DOHH2 (cell line): Measurements from ENCODE around the gene CERS6.

Experiments
- H3F3A ChIP-seq: fragments of 200-600 bp; sonication (generic), shearing (Covaris generic); 2 replicates; pipeline ENCODE4 v1.6.0; 2016; ENCODE audit warnings: antibody characterized with exemption, mild to moderate bottlenecking; ENCODE audit not compliant: control insufficient read depth, insufficient read depth
- H3K27ac ChIP-seq: fragments of 200-600 bp; sonication (generic); 2 replicates; pipeline ENCODE4 v1.5.1; 2014; ENCODE audit warnings: low read depth, mild to moderate bottlenecking, low read length, moderate library complexity
- H3K27me3 ChIP-seq: fragments of 200-600 bp; sonication (generic); 2 replicates; pipeline ENCODE4 v1.6.1; 2014; ENCODE audit warnings: mild to moderate bottlenecking, low read length, mixed read lengths; ENCODE audit not compliant: control insufficient read depth
- H3K36me3 ChIP-seq: fragments of 200-600 bp; sonication (generic); 2 replicates; pipeline ENCODE4 v1.6.1; 2014; ENCODE audit warnings: mild to moderate bottlenecking, low read length, moderate library complexity, mixed read lengths; ENCODE audit not compliant: control insufficient read depth
- H3K4me1 ChIP-seq: fragments of 200-600 bp; sonication (generic); 2 replicates; pipeline ENCODE4 v1.6.1; 2014; ENCODE audit warnings: mild to moderate bottlenecking, low read length, mixed read lengths; ENCODE audit not compliant: control insufficient read depth
- H3K4me2 ChIP-seq: fragments of 200-600 bp; sonication (generic); 2 replicates; pipeline ENCODE4 v1.6.0; 2014; ENCODE audit warnings: mild to moderate bottlenecking, low read length, moderate library complexity
- H3K4me3 ChIP-seq: fragments of 200-600 bp; sonication (generic); 2 replicates; pipeline ENCODE4 v1.5.1; 2014; ENCODE audit warnings: mild to moderate bottlenecking, low read length, mixed read lengths
- H3K79me2 ChIP-seq: fragments of 200-600 bp; sonication (generic); 2 replicates; pipeline ENCODE4 v1.6.1; 2014; ENCODE audit warnings: mild to moderate bottlenecking, low read length, mixed read lengths; ENCODE audit not compliant: control insufficient read depth
- H3K9me2 ChIP-seq: fragments of 200-600 bp; sonication (generic); replicated peaks from 2 replicates; pipeline ENCODE4 v1.6.1; 2014; ENCODE audit warnings: mild to moderate bottlenecking, low read length, mixed read lengths; ENCODE audit not compliant: control insufficient read depth
- H3K9me3 ChIP-seq: fragments of 200-600 bp; sonication (generic); 2 replicates; pipeline ENCODE4 v1.6.1; 2014; ENCODE audit warnings: antibody characterized with exemption, low read length, mixed read lengths; ENCODE audit not compliant: control insufficient read depth, insufficient read depth
- H4K20me1 ChIP-seq: fragments of 200-600 bp; sonication (generic); 2 replicates; pipeline ENCODE4 v1.6.0; 2014; ENCODE audit warnings: low read depth, mild to moderate bottlenecking, antibody characterized with exemption, low read length, moderate library complexity; ENCODE audit not compliant: control insufficient read depth, insufficient read depth
- EZH2phosphoT487 ChIP-seq: fragments of 200-600 bp; sonication (generic); IDR thresholded peaks from 2 replicates; pipeline ENCODE4 v1.6.1; 2017; ENCODE audit warnings: borderline replicate concordance, mild to moderate bottlenecking, antibody characterized with exemption, low read length, moderate library complexity, mixed read lengths
- TF ChIP-seq, protein P1 (sequence below): fragments of 200-600 bp; sonication (generic); IDR thresholded peaks from one replicate; pipeline ENCODE4 v1.5.1; 2014; ENCODE audit warnings: antibody characterized with exemption, mild to moderate bottlenecking, low read depth, low read length; ENCODE audit not compliant: poor library complexity, severe bottlenecking

Gene CERS6

GRCh38 chr2:168658706-168659105 lies 202.6 kb downstream of the CERS6 start:
- H3K4me1 ChIP-seq, result no peaks in the 10 kb centered on the region
- no peaks in the 10 kb centered on the region for H3K9me3 ChIP-seq
- no peaks in the 10 kb centered on the region for H3F3A ChIP-seq
- H3K79me2 ChIP-seq, result no peaks in the 10 kb centered on the region
- no peaks in the 10 kb centered on the region for H4K20me1 ChIP-seq
- no peaks in the 10 kb centered on the region for H3K36me3 ChIP-seq
- H3K27me3 ChIP-seq, result no peaks in the 10 kb centered on the region
- no peak overlapping the region for H3K4me2 ChIP-seq
- H3K9me2 ChIP-seq, result no peaks in the 10 kb centered on the region
- TF ChIP-seq, protein P1, sequence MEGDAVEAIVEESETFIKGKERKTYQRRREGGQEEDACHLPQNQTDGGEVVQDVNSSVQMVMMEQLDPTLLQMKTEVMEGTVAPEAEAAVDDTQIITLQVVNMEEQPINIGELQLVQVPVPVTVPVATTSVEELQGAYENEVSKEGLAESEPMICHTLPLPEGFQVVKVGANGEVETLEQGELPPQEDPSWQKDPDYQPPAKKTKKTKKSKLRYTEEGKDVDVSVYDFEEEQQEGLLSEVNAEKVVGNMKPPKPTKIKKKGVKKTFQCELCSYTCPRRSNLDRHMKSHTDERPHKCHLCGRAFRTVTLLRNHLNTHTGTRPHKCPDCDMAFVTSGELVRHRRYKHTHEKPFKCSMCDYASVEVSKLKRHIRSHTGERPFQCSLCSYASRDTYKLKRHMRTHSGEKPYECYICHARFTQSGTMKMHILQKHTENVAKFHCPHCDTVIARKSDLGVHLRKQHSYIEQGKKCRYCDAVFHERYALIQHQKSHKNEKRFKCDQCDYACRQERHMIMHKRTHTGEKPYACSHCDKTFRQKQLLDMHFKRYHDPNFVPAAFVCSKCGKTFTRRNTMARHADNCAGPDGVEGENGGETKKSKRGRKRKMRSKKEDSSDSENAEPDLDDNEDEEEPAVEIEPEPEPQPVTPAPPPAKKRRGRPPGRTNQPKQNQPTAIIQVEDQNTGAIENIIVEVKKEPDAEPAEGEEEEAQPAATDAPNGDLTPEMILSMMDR, result no peak
- TF ChIP-seq EZH2phosphoT487, result no peak
- H3K4me3 ChIP-seq, result no peak overlapping the region
- no peak overlapping the region for H3K27ac ChIP-seq

DNA sequence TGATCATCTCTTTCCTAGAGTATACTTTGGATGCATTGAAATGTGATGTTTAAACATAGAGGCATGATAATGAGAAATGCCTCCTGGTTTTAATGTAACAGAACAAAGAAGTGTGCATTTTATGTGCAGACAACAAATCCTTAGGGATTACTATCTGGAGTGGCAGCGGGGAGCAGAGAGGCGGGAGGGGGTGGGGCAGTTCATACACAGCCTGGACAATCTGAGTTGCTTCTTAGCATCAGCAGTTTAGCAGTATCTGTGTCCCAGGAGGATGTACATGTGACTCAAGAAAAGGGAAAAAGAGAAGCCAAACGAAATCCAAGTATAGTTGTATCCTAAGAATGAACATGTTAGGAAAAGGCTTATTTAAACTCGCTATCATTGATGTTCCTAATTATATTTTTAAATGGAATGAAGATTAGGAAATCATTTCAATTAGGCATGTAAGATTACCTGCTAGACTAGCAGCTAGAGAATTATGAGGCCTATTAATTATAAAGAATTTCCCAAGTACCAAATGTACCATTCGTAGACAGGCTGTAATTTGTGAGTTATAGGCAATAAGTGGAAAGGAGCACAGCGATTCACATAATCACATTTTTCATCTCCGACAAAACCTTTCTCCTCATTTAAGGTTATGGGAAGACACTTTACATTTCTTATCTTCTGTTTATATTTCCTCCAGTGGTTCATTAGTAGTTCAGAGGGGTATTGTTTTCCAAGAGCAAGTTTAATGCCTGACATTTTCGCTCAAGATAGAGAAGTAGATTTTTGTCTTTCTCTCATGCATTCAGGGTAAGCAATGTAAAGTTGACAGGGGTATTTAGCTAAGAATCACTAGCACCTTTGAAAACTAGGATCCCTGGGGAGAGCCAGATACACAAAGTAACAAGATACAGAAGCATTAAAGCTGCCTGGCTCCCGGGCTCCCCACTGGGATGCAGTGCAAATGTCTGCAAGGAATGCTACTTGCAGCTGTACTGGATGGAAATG lies 205.1 kb downstream of the CERS6 start:
- Histone ChIP-seq H3K36me3 (no peaks in the 10 kb centered on the region), H3K9me3 (no peaks in the 10 kb centered on the region), H3K4me2 (no peak overlapping the region), H3F3A (no peaks in the 10 kb centered on the region), H3K4me3 (no peak overlapping the region), H3K4me1 (no peaks in the 10 kb centered on the region), H3K27me3 (no peaks in the 10 kb centered on the region), H4K20me1 (no peaks in the 10 kb centered on the region), H3K27ac (no peak overlapping the region), H3K9me2 (no peaks in the 10 kb centered on the region), H3K79me2 (no peaks in the 10 kb centered on the region)
- TF ChIP-seq, protein P1, result no peak

- Histone ChIP-seq H3K9me2 (no peaks in the 10 kb centered on the region), H3K4me3 (no peak overlapping the region), H3K79me2 (no peaks in the 10 kb centered on the region), H3K4me2 (no peak overlapping the region), H3K36me3 (no peaks in the 10 kb centered on the region), H3K27ac (no peak overlapping the region), H3K9me3 (no peaks in the 10 kb centered on the region), H3K4me1 (no peaks in the 10 kb centered on the region), H3K27me3 (no peaks in the 10 kb centered on the region), H3F3A (no peaks in the 10 kb centered on the region), H4K20me1 (no peaks in the 10 kb centered on the region)
- TF ChIP-seq, protein P1, result no peak
- no peak for TF ChIP-seq EZH2phosphoT487
Measured at GRCh38 chr2:168661863-168662256, 205.8 kb downstream of the CERS6 start.
